GM20000 (cell line): Measurements from ENCODE around the gene RAB32.

Source experiments
- DNase-seq: peaks from one replicate; pipeline ENCODE4 v3.0.0; 2012; ENCODE audit warnings: low spot score
- TF ChIP-seq, protein P1 (sequence below): IDR thresholded peaks from 2 replicates; pipeline ENCODE4 v1.5.1; 2012; ENCODE audit warnings: mild to moderate bottlenecking, control low read depth; ENCODE audit errors: extremely low read depth, missing control alignments

Gene RAB32

DNA sequence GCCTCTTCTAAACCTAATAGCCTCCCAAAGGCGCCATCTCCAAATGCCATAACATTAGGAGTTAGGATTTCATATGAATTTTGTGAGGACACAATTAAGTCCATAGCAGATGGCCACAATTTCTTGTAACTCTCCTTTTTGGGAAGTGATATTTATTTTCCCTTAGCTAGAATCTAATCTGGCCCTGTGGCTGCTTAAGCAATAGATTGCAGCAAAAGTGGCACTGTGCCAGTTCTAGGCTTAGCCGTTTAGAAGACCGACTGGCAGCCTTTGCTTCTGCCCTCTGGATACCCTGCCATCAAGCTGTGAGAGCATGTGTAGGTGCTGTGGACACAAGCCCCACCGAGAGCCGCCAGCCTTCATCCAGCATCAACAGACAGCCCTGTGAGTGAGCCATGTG is 39.2 kb downstream of the RAB32 start:
- TF ChIP-seq, protein P1, sequence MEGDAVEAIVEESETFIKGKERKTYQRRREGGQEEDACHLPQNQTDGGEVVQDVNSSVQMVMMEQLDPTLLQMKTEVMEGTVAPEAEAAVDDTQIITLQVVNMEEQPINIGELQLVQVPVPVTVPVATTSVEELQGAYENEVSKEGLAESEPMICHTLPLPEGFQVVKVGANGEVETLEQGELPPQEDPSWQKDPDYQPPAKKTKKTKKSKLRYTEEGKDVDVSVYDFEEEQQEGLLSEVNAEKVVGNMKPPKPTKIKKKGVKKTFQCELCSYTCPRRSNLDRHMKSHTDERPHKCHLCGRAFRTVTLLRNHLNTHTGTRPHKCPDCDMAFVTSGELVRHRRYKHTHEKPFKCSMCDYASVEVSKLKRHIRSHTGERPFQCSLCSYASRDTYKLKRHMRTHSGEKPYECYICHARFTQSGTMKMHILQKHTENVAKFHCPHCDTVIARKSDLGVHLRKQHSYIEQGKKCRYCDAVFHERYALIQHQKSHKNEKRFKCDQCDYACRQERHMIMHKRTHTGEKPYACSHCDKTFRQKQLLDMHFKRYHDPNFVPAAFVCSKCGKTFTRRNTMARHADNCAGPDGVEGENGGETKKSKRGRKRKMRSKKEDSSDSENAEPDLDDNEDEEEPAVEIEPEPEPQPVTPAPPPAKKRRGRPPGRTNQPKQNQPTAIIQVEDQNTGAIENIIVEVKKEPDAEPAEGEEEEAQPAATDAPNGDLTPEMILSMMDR, result no peak
- no peak for DNase-seq

GRCh38 chr6:146583966-146584365 is 40.3 kb downstream of the RAB32 start:
- TF ChIP-seq, protein P1, result no peak
- DNase-seq, result no peak

DNA sequence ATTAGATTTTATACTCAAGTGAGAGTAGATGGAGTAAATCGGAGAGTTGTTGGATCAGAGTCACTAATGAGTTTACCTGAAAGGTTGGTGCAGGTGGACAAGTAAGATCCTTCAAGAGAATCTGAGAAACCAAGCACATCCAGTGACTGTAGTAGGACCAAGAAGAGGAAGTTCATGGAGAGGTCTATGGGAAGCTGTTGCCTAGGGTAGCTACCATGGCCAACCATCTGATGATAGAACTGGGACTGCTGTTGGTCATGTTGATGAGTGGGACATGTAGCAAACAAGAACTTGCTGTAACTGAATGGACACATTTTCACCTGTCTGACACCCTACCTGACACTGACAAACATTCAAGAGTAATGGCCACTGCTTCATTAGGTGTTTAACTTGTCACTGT is 43.8 kb downstream of the RAB32 start:
- TF ChIP-seq, protein P1, result no peak

GRCh38 chr6:146590492-146590891 is 46.9 kb downstream of the RAB32 start:
- TF ChIP-seq, protein P1, result no peak
- no peak for DNase-seq

More for the DNA sequence above, 43.8 kb downstream of the RAB32 start:
- DNase-seq, result no peak

- TF ChIP-seq, protein P1, result no peak
- DNase-seq, result no peak
These were observed 48.8 kb downstream of the RAB32 start for GRCh38 chr6:146592451-146592850.

GRCh38 chr6:146593986-146594385 is 50.4 kb downstream of the RAB32 start:
- TF ChIP-seq, protein P1, result no peak
- DNase-seq, result no peak

GRCh38 chr6:146594495-146594894 is 50.9 kb downstream of the RAB32 start:
- DNase-seq, result no peak
- TF ChIP-seq, protein P1, result no peak
